Measurements from ENCODE around the gene GDF7.
A peak's percentile ranks its signal among the peaks of the same experiment; 100 is the strongest.

- TF ChIP-seq JUND (IDR thresholded peaks at IDR 0.05): no peak
- TF ChIP-seq, protein P1, sequence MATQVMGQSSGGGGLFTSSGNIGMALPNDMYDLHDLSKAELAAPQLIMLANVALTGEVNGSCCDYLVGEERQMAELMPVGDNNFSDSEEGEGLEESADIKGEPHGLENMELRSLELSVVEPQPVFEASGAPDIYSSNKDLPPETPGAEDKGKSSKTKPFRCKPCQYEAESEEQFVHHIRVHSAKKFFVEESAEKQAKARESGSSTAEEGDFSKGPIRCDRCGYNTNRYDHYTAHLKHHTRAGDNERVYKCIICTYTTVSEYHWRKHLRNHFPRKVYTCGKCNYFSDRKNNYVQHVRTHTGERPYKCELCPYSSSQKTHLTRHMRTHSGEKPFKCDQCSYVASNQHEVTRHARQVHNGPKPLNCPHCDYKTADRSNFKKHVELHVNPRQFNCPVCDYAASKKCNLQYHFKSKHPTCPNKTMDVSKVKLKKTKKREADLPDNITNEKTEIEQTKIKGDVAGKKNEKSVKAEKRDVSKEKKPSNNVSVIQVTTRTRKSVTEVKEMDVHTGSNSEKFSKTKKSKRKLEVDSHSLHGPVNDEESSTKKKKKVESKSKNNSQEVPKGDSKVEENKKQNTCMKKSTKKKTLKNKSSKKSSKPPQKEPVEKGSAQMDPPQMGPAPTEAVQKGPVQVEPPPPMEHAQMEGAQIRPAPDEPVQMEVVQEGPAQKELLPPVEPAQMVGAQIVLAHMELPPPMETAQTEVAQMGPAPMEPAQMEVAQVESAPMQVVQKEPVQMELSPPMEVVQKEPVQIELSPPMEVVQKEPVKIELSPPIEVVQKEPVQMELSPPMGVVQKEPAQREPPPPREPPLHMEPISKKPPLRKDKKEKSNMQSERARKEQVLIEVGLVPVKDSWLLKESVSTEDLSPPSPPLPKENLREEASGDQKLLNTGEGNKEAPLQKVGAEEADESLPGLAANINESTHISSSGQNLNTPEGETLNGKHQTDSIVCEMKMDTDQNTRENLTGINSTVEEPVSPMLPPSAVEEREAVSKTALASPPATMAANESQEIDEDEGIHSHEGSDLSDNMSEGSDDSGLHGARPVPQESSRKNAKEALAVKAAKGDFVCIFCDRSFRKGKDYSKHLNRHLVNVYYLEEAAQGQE (IDR thresholded peaks at IDR 0.05): no peak
- TF ChIP-seq, protein P2, sequence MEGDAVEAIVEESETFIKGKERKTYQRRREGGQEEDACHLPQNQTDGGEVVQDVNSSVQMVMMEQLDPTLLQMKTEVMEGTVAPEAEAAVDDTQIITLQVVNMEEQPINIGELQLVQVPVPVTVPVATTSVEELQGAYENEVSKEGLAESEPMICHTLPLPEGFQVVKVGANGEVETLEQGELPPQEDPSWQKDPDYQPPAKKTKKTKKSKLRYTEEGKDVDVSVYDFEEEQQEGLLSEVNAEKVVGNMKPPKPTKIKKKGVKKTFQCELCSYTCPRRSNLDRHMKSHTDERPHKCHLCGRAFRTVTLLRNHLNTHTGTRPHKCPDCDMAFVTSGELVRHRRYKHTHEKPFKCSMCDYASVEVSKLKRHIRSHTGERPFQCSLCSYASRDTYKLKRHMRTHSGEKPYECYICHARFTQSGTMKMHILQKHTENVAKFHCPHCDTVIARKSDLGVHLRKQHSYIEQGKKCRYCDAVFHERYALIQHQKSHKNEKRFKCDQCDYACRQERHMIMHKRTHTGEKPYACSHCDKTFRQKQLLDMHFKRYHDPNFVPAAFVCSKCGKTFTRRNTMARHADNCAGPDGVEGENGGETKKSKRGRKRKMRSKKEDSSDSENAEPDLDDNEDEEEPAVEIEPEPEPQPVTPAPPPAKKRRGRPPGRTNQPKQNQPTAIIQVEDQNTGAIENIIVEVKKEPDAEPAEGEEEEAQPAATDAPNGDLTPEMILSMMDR (IDR thresholded peaks at IDR 0.05; ENCODE audit: low read depth, low read length, missing input control): peak; percentile 75
These were observed 15.4 kb downstream of the GDF7 start for GRCh38 chr2:20682167-20682920.
